Activated T-helper 2 cell treated with anti-CD3 and anti-CD28 coated beads, Interferon-gamma antibody, Interleukin-2, Interleukin-4, amounts not matched to agents 10 μg/mL and 5 μg/mL and 100 μg/mL, durations not matched to agents 14 hours and 24 hours and 36 hours (primary cell): Measurements from ENCODE around the gene SETD1A. TPM values are rescaled to one million over a fixed set of nuclear protein-coding genes. Genes with fewer than 3 reads are reported as not detected.

Experiments used
- total RNA-seq: library from RNA; stranded (reverse); gene quantifications from 2 replicates; pipeline ENCODE4 v1.2.3, GENCODE V29; 2022

SETD1A gene
- total RNA-seq, 1 donor from 2014 or later: 28.9 TPM

Other genes starting within 250 kb of the SETD1A start
- gene PHKG2, start 209.3 kb upstream of the SETD1A start, total RNA-seq: 38.1 and 41.6 TPM in 2 replicates
- gene CFAP119, start 195.7 kb upstream of the SETD1A start, total RNA-seq: 2.3 and 2.8 TPM in 2 replicates
- 83.8 and 91.6 TPM in 2 replicates for gene RNF40, start 195.4 kb upstream of the SETD1A start, total RNA-seq
- 0.78 and 0.82 TPM in 2 replicates for gene ZNF629, start 170.5 kb upstream of the SETD1A start, total RNA-seq
- 26.8 and 27.1 TPM in 2 replicates for gene BCL7C, start 63.7 kb upstream of the SETD1A start, total RNA-seq
- 0.21 and 0.30 TPM in 2 replicates for gene CTF1, start 61.1 kb upstream of the SETD1A start, total RNA-seq
- 34.4 and 34.6 TPM in 2 replicates for gene FBXL19, start 34.2 kb upstream of the SETD1A start, total RNA-seq
- 14.2 and 17.4 TPM in 2 replicates for gene ORAI3, start 8.7 kb upstream of the SETD1A start, total RNA-seq
- gene HSD3B7, start 27.5 kb downstream of the SETD1A start, total RNA-seq: 2.9 and 3.3 TPM in 2 replicates
- gene STX1B, start 52.9 kb downstream of the SETD1A start, total RNA-seq: 0.57 and 0.97 TPM in 2 replicates
- 48.2 and 51.8 TPM in 2 replicates for gene STX4, start 75.8 kb downstream of the SETD1A start, total RNA-seq
- gene ZNF668, start 116.5 kb downstream of the SETD1A start, total RNA-seq: 12.7 and 13.2 TPM in 2 replicates
- gene ZNF646, start 116.7 kb downstream of the SETD1A start, total RNA-seq: 24.4 and 24.5 TPM in 2 replicates
- 4.8 and 5.1 TPM in 2 replicates for gene PRSS53, start 131.2 kb downstream of the SETD1A start, total RNA-seq
- gene VKORC1, start 137.0 kb downstream of the SETD1A start, total RNA-seq: 54.5 and 60.0 TPM in 2 replicates
- gene BCKDK, start 150.6 kb downstream of the SETD1A start, total RNA-seq: 47.5 and 50.0 TPM in 2 replicates
- gene KAT8, start 159.9 kb downstream of the SETD1A start, total RNA-seq: 60.5 and 61.2 TPM in 2 replicates
- gene PRSS8, start 178.0 kb downstream of the SETD1A start, total RNA-seq: not detected in 2 replicates
- gene PRSS36, start 192.3 kb downstream of the SETD1A start, total RNA-seq: 0.07 and 0.14 TPM in 2 replicates
- 874 and 904 TPM in 2 replicates for gene FUS, start 222.4 kb downstream of the SETD1A start, total RNA-seq
- 15.1 and 15.3 TPM in 2 replicates for gene PYCARD, start 245.0 kb downstream of the SETD1A start, total RNA-seq